ENCODE data around the gene PROK1. TPM values are rescaled to one million over a fixed set of nuclear protein-coding genes. Genes with fewer than 3 reads are reported as not detected.

PROK1 gene
- total RNA-seq, 1 experiment from 2014 or later: 0.22 TPM

DNA sequence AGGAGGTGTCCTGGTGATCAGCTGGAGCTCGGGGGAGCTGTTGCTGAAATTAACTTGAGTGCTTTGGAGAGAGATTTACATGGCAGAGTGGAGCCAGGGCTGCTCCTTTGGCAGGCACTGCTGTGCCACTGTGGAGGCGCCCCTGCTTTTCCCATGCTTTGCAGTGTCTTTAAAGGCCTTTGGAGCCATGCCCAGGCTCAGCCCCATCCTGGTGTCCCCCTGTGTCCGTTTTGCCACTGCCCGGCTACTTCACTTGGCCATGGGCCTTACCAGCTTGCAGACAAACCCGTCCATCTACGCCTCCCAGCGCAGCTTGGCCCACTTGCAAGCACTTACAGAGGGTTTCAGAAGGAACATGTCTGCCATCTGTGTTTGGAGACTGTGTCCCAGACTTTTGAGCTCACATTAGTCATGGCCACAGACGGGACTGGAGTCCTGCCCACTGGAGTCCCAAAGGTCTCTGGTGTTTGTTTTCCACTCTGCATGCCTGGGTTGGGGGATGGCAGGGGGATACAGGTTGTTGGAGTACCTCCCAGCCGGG lies 25.3 kb upstream of the PROK1 start (continued):
- TF ChIP-seq ZBTB33 (IDR thresholded peaks at IDR 0.05; ENCODE audit: extremely low read depth, insufficient replicate concordance, low read length) (no peak), SIN3A (IDR thresholded peaks at IDR 0.05; ENCODE audit: low read depth) (no peak), EZH2 (IDR thresholded peaks at IDR 0.05) (no peak)
- TF ChIP-seq, protein P1, sequence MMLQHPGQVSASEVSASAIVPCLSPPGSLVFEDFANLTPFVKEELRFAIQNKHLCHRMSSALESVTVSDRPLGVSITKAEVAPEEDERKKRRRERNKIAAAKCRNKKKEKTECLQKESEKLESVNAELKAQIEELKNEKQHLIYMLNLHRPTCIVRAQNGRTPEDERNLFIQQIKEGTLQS (IDR thresholded peaks at IDR 0.05): no peak

DNA sequence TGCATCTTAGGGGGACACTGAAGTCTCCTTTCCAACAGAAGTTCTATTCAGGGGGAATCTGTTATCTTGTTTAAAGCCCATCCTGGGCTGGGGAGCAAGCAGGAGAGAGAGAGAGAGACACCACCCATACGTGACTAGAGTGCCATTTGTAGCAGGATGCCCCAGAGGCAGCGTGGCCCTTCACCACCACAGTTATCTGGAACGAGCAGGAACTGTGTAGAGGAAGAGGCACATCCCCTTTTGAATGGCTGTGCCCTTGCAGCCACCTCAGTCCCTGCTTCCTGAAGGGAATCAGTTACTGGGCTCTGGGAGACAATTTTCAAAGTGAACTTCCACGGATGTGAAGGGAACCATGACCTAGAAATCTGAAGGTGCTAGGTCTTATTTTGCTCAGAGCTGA lies 24.1 kb upstream of the PROK1 start:
- DNase-seq (ENCODE audit: low read depth, low spot score) (no peak), ATAC-seq (no peak)
- no peak overlapping the region for H3K9ac ChIP-seq (ENCODE audit: low read length)
- no peaks in the 10 kb centered on the region for H3K9me3 ChIP-seq (ENCODE audit: control insufficient read depth in 1 of 2, insufficient read depth in 1 of 2, low read depth in 1 of 2, low read length in 2 of 2)
- H3K4me1 ChIP-seq (ENCODE audit: control insufficient read depth in 1 of 2, insufficient read depth in 2 of 2, low read length in 2 of 2): no peaks in the 10 kb centered on the region
- no peak overlapping the region for H3K27ac ChIP-seq (ENCODE audit: low read depth, low read length)
- BruUV-seq (replicated peaks): no TSS peak
- H2AFZ ChIP-seq (ENCODE audit: low read depth, low read length, poor library complexity, severe bottlenecking): no peak overlapping the region
- intact Hi-C loops (cut with micrococcal nuclease): no loop called here
- ChIA-PET POLR2A (no interaction called here), RAD21 (ENCODE audit: low non-redundant PET in 1 of 2, low total read pairs in 2 of 2, uncharacterized antibody in 2 of 2, unreplicated experiment in 2 of 2) (no interaction called here), CTCF (no interaction called here)
- TF ChIP-seq SP1 (IDR thresholded peaks at IDR 0.05; ENCODE audit: low read depth) (no peak), YY1 (IDR thresholded peaks at IDR 0.05; ENCODE audit: extremely low read depth, insufficient replicate concordance, low read depth, low read length) (no peak), POLR2AphosphoS5 (IDR thresholded peaks at IDR 0.05; ENCODE audit: low read depth, low read length) (no peak), REST (IDR thresholded peaks at IDR 0.05; ENCODE audit: low read depth) (no peak), CBX3 (IDR thresholded peaks at IDR 0.05; ENCODE audit: low read depth) (no peak), ZFX (IDR thresholded peaks at IDR 0.05) (no peak), CEBPB (IDR thresholded peaks at IDR 0.05; ENCODE audit: low read depth) (no peak), EZH2phosphoT487 (IDR thresholded peaks at IDR 0.05; ENCODE audit: borderline replicate concordance) (no peak), FOSL1 (IDR thresholded peaks at IDR 0.05; ENCODE audit: low read depth) (no peak), EZH2 (IDR thresholded peaks at IDR 0.05) (no peak), TCF7L2 (IDR thresholded peaks at IDR 0.05; ENCODE audit: borderline replicate concordance, extremely low read depth, insufficient read depth, insufficient read length) (no peak), ZNF274 (IDR thresholded peaks at IDR 0.05; ENCODE audit: low read depth, low read length) (no peak), MAX (IDR thresholded peaks at IDR 0.05) (no peak), ZBTB33 (IDR thresholded peaks at IDR 0.05; ENCODE audit: extremely low read depth, insufficient replicate concordance, low read length) (no peak), POLR2A (IDR thresholded peaks at IDR 0.05; ENCODE audit: borderline replicate concordance, extremely low read depth, insufficient read depth, insufficient read length) (no peak)
- H3K79me2 ChIP-seq (ENCODE audit: insufficient read depth, low read length): no peaks in the 10 kb centered on the region
- H3K4me3 ChIP-seq (replicated peaks in 1 of 2; ENCODE audit: low read depth in 1 of 2, low read length in 2 of 2): no peak overlapping the region
- H3K27me3 ChIP-seq (ENCODE audit: insufficient read depth, low read length): 0 out of 2 replicates have a peak, but pooled peaks cover 6% of the 10 kb centered on the region
- H4K20me1 ChIP-seq (ENCODE audit: insufficient read depth): no peaks in the 10 kb centered on the region
- H3K4me2 ChIP-seq (ENCODE audit: low read length): no peak overlapping the region
- H3K36me3 ChIP-seq (ENCODE audit: control insufficient read depth in 1 of 2, insufficient read depth in 2 of 2, low read length in 2 of 2): no peaks in the 10 kb centered on the region
- H3K9me2 ChIP-seq (ENCODE audit: insufficient read depth): no peaks in the 10 kb centered on the region

Measured in HCT116 (cell line).